ENCODE data around the gene MAP6.

DNA sequence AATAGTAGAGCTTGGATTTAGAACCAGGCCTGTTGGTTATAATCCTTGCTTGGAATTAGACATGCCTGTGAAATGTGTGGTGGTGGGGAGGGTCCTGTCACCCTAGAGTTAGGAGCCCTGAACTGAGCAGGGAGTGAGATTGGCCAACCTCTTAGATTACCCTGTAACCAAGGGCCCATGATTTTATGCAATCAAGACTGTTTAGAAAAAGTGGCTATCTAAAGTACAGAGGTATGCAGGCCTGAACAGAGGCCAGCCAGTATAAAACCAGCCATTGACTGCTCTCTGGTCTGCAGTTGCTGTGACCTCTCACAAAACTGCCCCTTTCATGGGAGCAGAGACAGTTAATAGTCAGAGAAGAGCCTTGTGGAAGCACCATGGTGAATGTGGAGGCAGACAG is 70.6 kb downstream of the MAP6 start:
- TF ChIP-seq CTCF (IDR thresholded peaks at IDR 0.05 in 2 of 3, conservative IDR thresholded peaks at IDR 0.05 in 1 of 3; ENCODE audit: control insufficient read depth in 2 of 3, extremely low read depth in 1 of 3, insufficient read depth in 1 of 3, low read depth in 3 of 3, low read length in 3 of 3) (no peak), PML (IDR thresholded peaks at IDR 0.05; ENCODE audit: low read length) (no peak), MAX (IDR thresholded peaks at IDR 0.05; ENCODE audit: low read depth, low read length) (no peak), POLR2AphosphoS5 (IDR thresholded peaks at IDR 0.05; ENCODE audit: low read length) (no peak), CREB1 (IDR thresholded peaks at IDR 0.05; ENCODE audit: low read depth) (no peak), NRF1 (conservative IDR thresholded peaks at IDR 0.05; ENCODE audit: low read depth, low read length) (no peak), GABPA (IDR thresholded peaks at IDR 0.05; ENCODE audit: low read depth) (no peak), HDAC6 (IDR thresholded peaks at IDR 0.05; ENCODE audit: unreplicated experiment) (no peak), EED (IDR thresholded peaks at IDR 0.05; ENCODE audit: low read depth) (no peak), POLR2A (IDR thresholded peaks at IDR 0.05; ENCODE audit: low read depth, low read length) (no peak), JUNB (IDR thresholded peaks at IDR 0.05) (no peak), REST (IDR thresholded peaks at IDR 0.05; ENCODE audit: low read depth, low read length) (no peak), BACH1 (IDR thresholded peaks at IDR 0.05; ENCODE audit: borderline replicate concordance) (no peak)
- TF ChIP-seq, protein P1, sequence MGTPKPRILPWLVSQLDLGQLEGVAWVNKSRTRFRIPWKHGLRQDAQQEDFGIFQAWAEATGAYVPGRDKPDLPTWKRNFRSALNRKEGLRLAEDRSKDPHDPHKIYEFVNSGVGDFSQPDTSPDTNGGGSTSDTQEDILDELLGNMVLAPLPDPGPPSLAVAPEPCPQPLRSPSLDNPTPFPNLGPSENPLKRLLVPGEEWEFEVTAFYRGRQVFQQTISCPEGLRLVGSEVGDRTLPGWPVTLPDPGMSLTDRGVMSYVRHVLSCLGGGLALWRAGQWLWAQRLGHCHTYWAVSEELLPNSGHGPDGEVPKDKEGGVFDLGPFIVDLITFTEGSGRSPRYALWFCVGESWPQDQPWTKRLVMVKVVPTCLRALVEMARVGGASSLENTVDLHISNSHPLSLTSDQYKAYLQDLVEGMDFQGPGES (IDR thresholded peaks at IDR 0.05), result no peak

Measured in GM12878 (cell line).